GM21447 (cell line): ENCODE results near the gene NINL.
"Not testable (repeated sequence)": the region's sequence is repeated elsewhere in the genome, so short reads cannot be mapped to it uniquely, and the experiment has no call there.

Experiments used
- ATAC-seq: cut with Tn5 transposase; IDR thresholded peaks from one replicate; pipeline ENCODE4 v1.9.1; 2021; ENCODE audit not compliant: unreplicated experiment

The NINL gene

GRCh38 chr20:25504366-25505135 lies 80.8 kb downstream of the NINL start:
- ATAC-seq, result no peak

DNA sequence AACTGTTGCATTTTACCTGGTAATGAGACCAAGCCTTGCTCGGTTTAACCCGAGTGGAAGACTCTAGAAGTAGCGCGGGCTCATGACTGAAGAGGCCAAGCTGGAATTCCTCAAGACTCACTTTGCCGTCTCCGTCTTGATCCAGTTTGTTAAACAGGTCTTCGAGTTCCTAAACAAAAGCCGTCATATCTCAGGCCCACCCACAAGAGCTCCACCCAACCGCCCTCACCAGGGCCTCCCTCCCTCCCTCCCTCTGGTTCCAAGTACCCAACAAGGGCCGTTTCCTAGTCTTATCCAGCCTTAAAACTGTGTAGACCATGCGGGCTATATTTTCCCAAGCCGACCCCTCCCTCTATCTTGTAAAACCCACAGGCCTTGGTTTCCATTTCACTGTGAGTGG lies 81.4 kb downstream of the NINL start:
- ATAC-seq, result no peak

GRCh38 chr20:25503051-25503639 lies 82.2 kb downstream of the NINL start:
- not testable (repeated sequence) for ATAC-seq

GRCh38 chr20:25500880-25501351 lies 84.4 kb downstream of the NINL start:
- no peak for ATAC-seq

- ATAC-seq, result no peak
Measured at GRCh38 chr20:25499855-25500434, 85.4 kb downstream of the NINL start.

DNA sequence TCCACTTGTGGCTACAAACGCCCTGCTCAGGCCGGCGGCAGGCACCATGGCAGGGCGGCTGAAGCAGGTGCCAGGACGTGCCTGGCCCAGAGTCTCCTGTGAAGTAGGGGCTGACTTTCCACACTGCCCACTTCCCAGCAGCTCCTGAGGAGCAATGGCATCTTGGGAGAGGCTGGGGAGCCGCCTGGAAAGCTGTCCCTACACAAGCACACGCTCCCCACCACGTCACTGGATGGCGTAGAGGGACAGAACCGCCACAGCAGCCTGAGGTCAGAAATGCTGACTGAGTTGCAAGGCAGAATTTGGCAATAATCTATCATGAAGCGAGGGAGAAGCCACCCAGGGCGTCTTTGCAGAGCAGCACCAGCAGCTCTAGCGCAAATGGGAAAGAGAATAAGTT lies 86.3 kb downstream of the NINL start:
- ATAC-seq, result no peak

- no peak for ATAC-seq
Measured at GRCh38 chr20:25498280-25498606, 87.1 kb downstream of the NINL start.

DNA sequence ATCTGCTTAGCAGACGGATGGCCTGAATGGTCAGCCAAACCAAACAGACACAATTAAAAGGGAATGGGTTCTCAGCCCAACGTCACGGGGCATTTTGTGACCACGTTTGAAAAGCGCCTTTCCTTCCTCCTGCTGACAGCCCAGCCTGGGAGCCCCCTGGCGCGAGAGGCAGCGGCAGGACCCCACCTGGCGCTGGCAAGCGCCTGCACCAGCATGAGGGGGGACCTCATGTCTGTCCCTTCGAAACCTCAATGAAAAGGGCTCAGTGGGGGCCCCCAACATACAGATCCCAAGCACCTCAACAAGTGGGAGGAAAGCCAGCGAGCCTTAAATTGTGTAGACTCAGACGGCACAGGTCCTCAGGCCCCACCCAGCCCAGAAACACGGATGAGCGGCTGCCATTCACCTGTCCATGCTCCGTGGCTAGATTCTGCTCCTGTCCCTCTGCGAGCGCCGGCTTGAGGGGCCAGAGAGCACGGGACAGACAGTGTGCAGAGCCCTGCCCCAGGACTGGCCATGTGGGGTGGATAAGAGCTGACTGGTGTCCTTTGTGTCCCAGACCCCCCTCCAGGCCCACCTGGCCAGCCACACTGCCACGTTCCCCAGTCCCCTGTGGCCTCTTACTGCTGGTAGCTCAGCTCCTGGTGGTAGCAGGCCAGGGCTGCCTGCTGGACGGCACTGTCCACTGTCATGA lies 87.6 kb downstream of the NINL start:
- no peak for ATAC-seq

DNA sequence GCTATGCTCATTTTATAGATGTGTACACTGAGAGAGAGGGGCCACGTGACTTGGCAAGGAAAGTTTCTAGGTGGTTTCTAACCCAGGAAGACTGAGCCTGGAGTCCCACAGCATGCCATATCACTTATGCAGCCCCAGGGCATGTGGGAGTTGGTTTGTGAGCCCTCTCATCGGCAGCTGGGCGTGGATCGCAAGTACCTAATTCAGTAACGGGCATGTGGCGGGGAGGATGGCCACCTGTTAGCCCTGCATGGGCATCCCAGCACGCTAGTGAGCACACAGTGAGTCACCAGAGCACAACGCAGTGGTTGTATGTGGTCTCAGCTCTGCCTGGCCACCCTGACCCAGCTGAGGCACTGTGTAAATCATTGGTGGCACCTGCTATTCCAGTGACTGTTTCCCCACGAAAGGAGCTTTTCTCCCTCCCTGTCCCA lies 88.3 kb downstream of the NINL start:
- ATAC-seq, result no peak

GRCh38 chr20:25496165-25496967 lies 89.0 kb downstream of the NINL start:
- no peak for ATAC-seq

DNA sequence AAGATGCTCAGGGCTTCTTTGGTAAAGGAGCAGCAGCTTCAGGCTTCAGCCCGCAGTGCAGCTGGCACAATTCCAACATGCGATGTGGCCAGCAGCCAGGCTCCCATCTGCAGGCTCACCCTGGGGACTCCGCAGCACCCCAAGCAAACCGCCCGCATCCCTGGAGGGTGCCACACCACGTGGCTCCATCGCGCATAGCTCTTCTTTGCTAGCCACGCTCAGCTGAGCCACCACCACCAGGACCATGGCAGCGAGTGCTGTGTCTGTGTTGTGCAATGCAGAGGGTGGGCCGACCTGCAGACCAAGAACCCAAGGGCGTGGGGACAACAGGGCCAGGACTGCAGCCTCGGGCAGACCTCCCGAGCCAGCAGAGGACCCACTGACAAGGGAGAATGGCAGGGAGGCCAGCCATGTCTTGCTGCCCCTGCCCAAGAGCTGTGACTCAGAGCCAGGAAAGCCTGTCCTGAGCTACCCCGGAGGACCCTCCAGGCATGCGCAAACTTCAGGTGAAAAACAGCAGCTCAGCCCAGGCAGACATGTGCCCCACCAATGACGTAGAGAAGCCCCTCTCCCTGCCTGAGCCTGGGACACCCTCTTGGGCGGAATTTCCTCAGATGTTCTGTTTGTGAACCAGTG lies 90.0 kb downstream of the NINL start:
- ATAC-seq, result no peak

GRCh38 chr20:25494506-25495188 lies 90.7 kb downstream of the NINL start:
- no peak for ATAC-seq

DNA sequence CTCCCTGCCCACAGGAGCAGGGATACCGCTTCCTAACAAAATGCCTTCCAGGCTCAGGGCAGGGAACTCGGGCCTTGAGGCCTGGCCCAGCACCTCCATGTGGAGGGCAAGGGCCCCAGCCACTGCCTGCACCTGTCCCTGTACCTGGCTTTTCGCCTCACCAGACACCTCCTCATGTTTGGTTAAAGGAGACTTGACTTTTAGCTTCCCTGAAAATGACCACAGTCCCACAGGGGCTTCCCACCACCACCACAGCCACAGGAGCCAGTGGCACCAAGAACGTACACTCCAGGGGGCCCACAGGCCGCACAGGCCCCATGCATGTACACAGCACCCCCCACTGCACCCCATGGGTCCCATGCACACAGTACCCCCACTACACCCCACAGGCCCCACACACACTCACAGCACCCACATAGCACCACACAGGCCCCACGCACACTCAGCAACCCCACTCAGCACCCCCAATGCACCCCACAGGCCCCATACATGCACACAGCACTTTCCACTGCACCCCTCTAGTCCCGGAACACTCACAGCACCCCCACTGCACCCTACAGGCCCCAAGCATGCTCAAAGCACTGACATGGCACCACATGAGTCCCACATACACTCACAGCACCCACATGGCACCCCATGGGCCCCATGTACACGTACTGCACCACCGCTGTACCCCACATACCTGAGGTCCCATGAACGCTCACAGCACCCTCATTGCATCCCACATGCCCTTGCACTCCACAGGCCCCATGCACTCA lies 91.4 kb downstream of the NINL start:
- no peak for ATAC-seq

GRCh38 chr20:25493137-25493536 lies 92.2 kb downstream of the NINL start:
- no peak for ATAC-seq

DNA sequence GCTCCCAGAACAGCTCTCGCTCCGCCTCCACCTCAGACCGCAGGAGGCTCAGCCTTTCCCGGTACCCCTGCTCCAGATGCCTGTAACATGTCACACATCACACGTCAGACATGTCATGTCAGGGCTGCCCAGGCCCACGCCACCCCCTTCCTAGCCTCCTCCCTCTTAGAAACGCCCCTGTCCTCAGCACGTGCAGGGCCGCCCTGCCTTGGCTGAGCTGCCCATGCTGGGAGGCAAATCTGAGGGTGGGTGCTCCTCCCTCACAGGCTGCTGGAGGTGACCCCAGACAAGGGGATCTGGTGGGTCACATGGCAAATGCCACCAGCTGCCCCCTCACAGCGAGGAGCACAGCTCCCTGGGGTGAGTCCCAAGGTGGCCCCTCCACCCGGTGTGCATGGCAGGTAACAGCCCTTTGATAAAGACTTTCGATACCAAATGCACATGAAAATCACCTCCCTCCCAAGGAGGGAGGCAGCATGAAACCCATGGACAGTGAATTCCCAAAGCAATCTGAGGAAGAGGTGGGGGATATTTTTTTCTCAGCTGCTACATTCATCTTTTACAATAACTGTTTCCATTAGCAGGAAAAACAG lies 93.8 kb downstream of the NINL start:
- no peak for ATAC-seq

- ATAC-seq, result no peak
Measured at GRCh38 chr20:25490656-25491445, 94.5 kb downstream of the NINL start.

DNA sequence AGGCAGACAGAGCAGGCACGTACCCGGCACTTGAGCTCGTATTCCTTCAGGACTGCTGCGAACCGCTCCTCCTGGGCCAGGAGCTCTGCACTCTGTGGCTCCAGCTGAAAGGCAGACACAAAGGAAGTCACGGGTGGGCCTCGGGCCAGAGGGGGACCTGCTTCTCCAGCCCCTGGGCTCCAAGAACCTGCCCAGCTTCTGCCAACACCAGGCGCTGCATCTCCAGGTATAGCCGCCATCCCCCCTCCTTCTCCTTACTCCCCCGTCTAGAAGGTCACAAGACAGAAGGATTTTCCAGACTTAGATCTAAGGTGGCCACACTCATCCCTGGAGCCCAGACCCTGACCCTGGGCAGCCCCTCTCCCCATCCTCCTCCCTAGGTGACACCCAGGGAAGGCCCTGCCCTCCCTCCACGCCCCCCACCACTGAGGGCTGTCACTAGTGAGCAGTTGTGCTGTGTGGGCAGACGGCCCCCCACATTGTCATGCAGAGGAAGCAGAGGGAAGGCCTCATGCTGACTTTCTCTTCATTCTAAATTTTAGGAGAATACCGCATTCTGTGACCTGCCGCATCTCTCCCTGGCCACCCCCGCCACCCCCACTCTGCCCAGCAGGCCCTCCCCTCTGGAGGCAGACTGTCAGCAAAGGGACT lies 96.0 kb downstream of the NINL start:
- no peak for ATAC-seq

DNA sequence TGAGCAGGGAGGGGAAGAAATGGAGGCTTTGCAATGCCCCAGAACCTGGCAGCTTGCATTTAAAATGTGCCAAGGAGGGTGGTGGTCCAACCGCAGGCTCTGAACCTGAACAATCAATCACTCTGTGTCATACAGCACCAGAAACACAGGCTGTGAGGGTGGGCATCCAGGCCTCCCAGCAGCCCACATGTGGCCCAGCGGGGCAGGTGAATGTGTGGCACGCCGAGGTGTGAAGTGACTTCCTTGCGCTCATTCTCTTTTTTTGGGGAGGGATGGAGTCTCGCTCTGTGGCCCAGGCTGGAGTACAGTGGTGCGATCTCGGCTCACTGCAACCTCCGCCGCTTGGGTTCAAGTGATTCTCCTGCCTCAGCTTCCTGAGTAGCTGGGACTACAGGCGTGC lies 97.4 kb downstream of the NINL start:
- ATAC-seq, result no peak
